ENCODE data around the gene IMMP2L. TPM values are rescaled to one million over a fixed set of nuclear protein-coding genes. Genes with fewer than 3 reads are reported as not detected.

Gene IMMP2L
- total RNA-seq, 1 donor, result 19.9 TPM

- no peaks in the 10 kb centered on the region for H4K20me1 ChIP-seq (ENCODE audit: insufficient read depth, low read length)
- TF ChIP-seq, protein P1, sequence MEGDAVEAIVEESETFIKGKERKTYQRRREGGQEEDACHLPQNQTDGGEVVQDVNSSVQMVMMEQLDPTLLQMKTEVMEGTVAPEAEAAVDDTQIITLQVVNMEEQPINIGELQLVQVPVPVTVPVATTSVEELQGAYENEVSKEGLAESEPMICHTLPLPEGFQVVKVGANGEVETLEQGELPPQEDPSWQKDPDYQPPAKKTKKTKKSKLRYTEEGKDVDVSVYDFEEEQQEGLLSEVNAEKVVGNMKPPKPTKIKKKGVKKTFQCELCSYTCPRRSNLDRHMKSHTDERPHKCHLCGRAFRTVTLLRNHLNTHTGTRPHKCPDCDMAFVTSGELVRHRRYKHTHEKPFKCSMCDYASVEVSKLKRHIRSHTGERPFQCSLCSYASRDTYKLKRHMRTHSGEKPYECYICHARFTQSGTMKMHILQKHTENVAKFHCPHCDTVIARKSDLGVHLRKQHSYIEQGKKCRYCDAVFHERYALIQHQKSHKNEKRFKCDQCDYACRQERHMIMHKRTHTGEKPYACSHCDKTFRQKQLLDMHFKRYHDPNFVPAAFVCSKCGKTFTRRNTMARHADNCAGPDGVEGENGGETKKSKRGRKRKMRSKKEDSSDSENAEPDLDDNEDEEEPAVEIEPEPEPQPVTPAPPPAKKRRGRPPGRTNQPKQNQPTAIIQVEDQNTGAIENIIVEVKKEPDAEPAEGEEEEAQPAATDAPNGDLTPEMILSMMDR (IDR thresholded peaks at IDR 0.05; ENCODE audit: extremely low read depth, low read depth, low read length), result no peak
- H3K4me1 ChIP-seq (ENCODE audit: insufficient read depth, low read length), result no peaks in the 10 kb centered on the region
- DNase-seq (ENCODE audit: insufficient read length, low spot score, missing footprints), result no peak
- H3K36me3 ChIP-seq (ENCODE audit: insufficient read depth, low read length), result no peaks in the 10 kb centered on the region
- H3K9me3 ChIP-seq (ENCODE audit: low read depth, low read length), result no peaks in the 10 kb centered on the region
- no peaks in the 10 kb centered on the region for H3K79me2 ChIP-seq (ENCODE audit: insufficient read depth, low read length)
- no peak overlapping the region for H3K27ac ChIP-seq (ENCODE audit: low read depth, low read length)
- no peak overlapping the region for H2AFZ ChIP-seq (ENCODE audit: low read length)
- H3K4me2 ChIP-seq (ENCODE audit: insufficient read depth, low read length), result no peak overlapping the region
- H3K27me3 ChIP-seq (ENCODE audit: insufficient read depth, low read length), result no peaks in the 10 kb centered on the region
- no peak overlapping the region for H3K4me3 ChIP-seq (ENCODE audit: insufficient read depth, low read length)
These were observed 232.1 kb downstream of the IMMP2L start for GRCh38 chr7:111330235-111330523.

DNA sequence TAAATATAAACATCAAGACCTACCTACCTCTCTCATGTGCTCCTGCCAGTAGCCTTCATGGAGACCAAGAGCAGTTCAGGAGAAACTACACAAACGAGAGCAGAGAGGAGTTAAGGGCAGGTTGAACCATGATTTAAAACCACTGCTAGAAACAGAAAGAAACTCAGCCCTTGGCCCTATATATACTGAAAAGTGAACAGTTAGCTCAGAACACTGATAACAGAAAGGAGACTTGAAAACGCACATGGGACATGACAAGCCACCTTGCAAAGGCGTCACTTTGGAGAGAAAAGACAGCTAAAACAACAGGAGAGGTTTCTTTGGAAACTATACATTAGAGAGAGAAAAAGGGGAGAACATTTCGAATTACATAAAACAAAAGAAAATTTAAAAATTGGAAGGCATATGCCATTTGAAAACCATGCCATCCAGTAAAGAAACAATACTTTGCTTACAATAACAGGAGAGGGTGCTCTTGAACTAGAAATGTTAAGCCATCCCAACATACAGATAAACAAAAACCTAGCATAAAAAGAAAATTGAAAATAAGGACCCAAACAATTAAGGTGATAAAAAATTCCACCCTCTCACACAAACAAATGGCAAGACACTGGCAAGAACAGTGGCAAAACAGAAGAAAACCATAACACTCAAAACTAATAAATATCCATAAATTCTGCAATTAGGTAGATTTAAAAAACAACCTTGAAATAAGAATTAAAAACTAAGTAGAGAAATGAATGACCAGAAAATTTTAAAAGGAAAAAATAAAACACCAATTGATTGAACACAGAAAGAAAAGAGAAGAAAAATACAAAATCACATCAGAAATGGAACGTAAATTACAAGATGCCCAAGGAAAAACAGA, 232.7 kb downstream of the IMMP2L start:
- Histone ChIP-seq H3K79me2 (ENCODE audit: insufficient read depth, low read length) (no peaks in the 10 kb centered on the region), H3K4me3 (ENCODE audit: insufficient read depth, low read length) (no peak overlapping the region), H2AFZ (ENCODE audit: low read length) (peak overlapping the region; percentile 6), H3K4me1 (ENCODE audit: insufficient read depth, low read length) (no peaks in the 10 kb centered on the region), H3K4me2 (ENCODE audit: insufficient read depth, low read length) (no peak overlapping the region), H3K27ac (ENCODE audit: low read depth, low read length) (no peak overlapping the region), H3K27me3 (ENCODE audit: insufficient read depth, low read length) (no peaks in the 10 kb centered on the region), H4K20me1 (ENCODE audit: insufficient read depth, low read length) (no peaks in the 10 kb centered on the region), H3K9me3 (ENCODE audit: low read depth, low read length) (no peaks in the 10 kb centered on the region), H3K36me3 (ENCODE audit: insufficient read depth, low read length) (no peaks in the 10 kb centered on the region)
- TF ChIP-seq, protein P1 (IDR thresholded peaks at IDR 0.05; ENCODE audit: extremely low read depth, low read depth, low read length), result peak; percentile 26
- no peak for DNase-seq (ENCODE audit: insufficient read length, low spot score, missing footprints)

DNA sequence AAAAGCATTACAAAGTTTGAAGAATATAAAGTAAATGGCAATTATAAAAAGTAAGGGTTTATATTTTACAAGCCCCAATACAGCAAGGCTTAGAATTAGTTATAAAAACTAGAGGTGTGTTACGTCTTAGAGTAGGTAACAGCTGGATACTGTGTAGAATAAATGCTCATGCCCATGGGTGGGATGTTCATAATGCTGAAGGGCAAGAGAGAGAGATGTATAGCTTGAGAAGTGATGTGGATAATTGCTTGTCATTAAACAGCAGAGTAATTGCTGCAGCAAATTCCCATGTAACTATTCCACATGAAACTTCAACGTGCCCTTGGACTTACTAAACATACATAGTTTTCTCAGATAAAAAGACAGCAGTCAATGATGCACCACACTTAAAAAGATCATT, 233.8 kb downstream of the IMMP2L start:
- H3K4me1 ChIP-seq (ENCODE audit: insufficient read depth, low read length), result no peaks in the 10 kb centered on the region
- H3K36me3 ChIP-seq (ENCODE audit: insufficient read depth, low read length), result no peaks in the 10 kb centered on the region
- DNase-seq (ENCODE audit: insufficient read length, low spot score, missing footprints), result no peak
- no peak overlapping the region for H3K4me3 ChIP-seq (ENCODE audit: insufficient read depth, low read length)
- TF ChIP-seq, protein P1 (IDR thresholded peaks at IDR 0.05; ENCODE audit: extremely low read depth, low read depth, low read length), result no peak
- H2AFZ ChIP-seq (ENCODE audit: low read length), result no peak overlapping the region
- H4K20me1 ChIP-seq (ENCODE audit: insufficient read depth, low read length), result no peaks in the 10 kb centered on the region
- no peaks in the 10 kb centered on the region for H3K79me2 ChIP-seq (ENCODE audit: insufficient read depth, low read length)
- H3K27me3 ChIP-seq (ENCODE audit: insufficient read depth, low read length), result no peaks in the 10 kb centered on the region
- no peak overlapping the region for H3K27ac ChIP-seq (ENCODE audit: low read depth, low read length)
- H3K4me2 ChIP-seq (ENCODE audit: insufficient read depth, low read length), result no peak overlapping the region
- no peaks in the 10 kb centered on the region for H3K9me3 ChIP-seq (ENCODE audit: low read depth, low read length)

- no peak overlapping the region for H3K4me3 ChIP-seq (ENCODE audit: insufficient read depth, low read length)
- H3K79me2 ChIP-seq (ENCODE audit: insufficient read depth, low read length), result no peaks in the 10 kb centered on the region
- H3K4me2 ChIP-seq (ENCODE audit: insufficient read depth, low read length), result no peak overlapping the region
- no peaks in the 10 kb centered on the region for H4K20me1 ChIP-seq (ENCODE audit: insufficient read depth, low read length)
- H3K4me1 ChIP-seq (ENCODE audit: insufficient read depth, low read length), result no peaks in the 10 kb centered on the region
- H3K27ac ChIP-seq (ENCODE audit: low read depth, low read length), result no peak overlapping the region
- H3K36me3 ChIP-seq (ENCODE audit: insufficient read depth, low read length), result no peaks in the 10 kb centered on the region
- TF ChIP-seq, protein P1 (IDR thresholded peaks at IDR 0.05; ENCODE audit: extremely low read depth, low read depth, low read length), result no peak
- no peak overlapping the region for H2AFZ ChIP-seq (ENCODE audit: low read length)
- H3K27me3 ChIP-seq (ENCODE audit: insufficient read depth, low read length), result no peaks in the 10 kb centered on the region
- DNase-seq (ENCODE audit: insufficient read length, low spot score, missing footprints), result no peak
- no peaks in the 10 kb centered on the region for H3K9me3 ChIP-seq (ENCODE audit: low read depth, low read length)
These were observed 237.5 kb downstream of the IMMP2L start for GRCh38 chr7:111324776-111325175.

Measured in osteoblast (primary cell).